Right lobe of liver (tissue), 4 donors: ENCODE data around the gene METAP1.
"Not testable (repeated sequence)": the region's sequence is repeated elsewhere in the genome, so short reads cannot be mapped to it uniquely, and the experiment has no call there.

ENCODE experiments used
- CTCF ChIP-seq, 4 donors: fragments of 200-600 bp in 3 of 4; fragments of 450-650 bp in 1 of 4; IDR thresholded peaks; one replicate each; pipeline versions ENCODE4 v1.5.1 to v1.8.0; 2016 to 2022; ENCODE audit warnings: antibody characterized with exemption in 4 of 4, mild to moderate bottlenecking in 2 of 4
- POLR2A ChIP-seq: fragments of 450-650 bp; IDR thresholded peaks from one replicate; pipeline ENCODE4 v1.6.1; 2017; ENCODE audit warnings: antibody characterized with exemption, mild to moderate bottlenecking
- donor health status: DM: no; HTN: no; CAD: no.
- donor health status: DM: no; HTN: no; CAD: no.
- donor health status: DM: no; HTN: yes; CAD: no.

DNA sequence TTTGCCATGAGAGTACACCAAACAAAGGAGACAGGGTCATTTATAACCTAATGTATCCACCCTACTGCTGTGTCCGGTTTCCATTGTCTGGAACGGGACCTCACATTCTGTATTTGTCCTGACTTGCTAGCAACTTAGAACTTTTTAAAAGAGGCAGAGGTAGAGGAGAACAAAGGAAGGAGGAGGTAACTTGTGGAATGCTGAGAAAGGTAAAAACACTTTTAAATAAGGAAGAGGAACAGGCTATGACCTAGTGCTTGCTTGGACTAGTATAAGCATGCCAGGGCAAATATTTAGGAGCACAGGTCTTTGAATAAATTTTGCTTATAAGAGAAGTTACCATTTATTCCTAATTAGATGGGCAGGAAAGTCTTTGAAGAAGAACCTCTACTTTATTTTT lies 96.3 kb downstream of the METAP1 start:
- TF ChIP-seq CTCF (IDR thresholded peaks at IDR 0.05); POLR2A: not testable (repeated sequence)
